IPS DF 6.9 (cell line): ENCODE results near the gene GPR84.

Experiments used
- DNase-seq: peaks from one replicate; pipeline ENCODE4 v3.0.0-alpha.2; 2013; ENCODE audit warnings: low read depth, low spot score
- H3K27ac ChIP-seq: one replicate; pipeline ENCODE4 v1.5.1; 2013; ENCODE audit warnings: low read length, control low read depth
- H3K27me3 ChIP-seq: 2 replicates; pipeline ENCODE4 v1.6.1; 2013; ENCODE audit warnings: mild to moderate bottlenecking, low read length; ENCODE audit not compliant: control insufficient read depth, insufficient read depth
- H3K36me3 ChIP-seq: 2 replicates; pipeline ENCODE4 v1.6.1; 2013; ENCODE audit warnings: low read length; ENCODE audit not compliant: control insufficient read depth, insufficient read depth
- H3K4me1 ChIP-seq: 2 replicates; pipeline ENCODE4 v1.6.1; 2013; ENCODE audit warnings: low read length; ENCODE audit not compliant: control insufficient read depth, insufficient read depth
- H3K4me3 ChIP-seq: 2 replicates; pipeline ENCODE4 v1.5.1; 2013; ENCODE audit warnings: mild to moderate bottlenecking, low read length
- H3K9me3 ChIP-seq: 2 replicates; pipeline ENCODE4 v1.6.1; 2013; ENCODE audit warnings: low read length, inconsistent platforms; ENCODE audit not compliant: control insufficient read depth, insufficient read depth
- WGBS: extraction: QIAGEN DNeasy Blood & Tissue Kit; methylation state at CpG from one replicate; pipeline ENCODE4 v1.1.7; 2013; ENCODE audit warnings: mixed read lengths, missing lambda C conversion rate; ENCODE audit not compliant: insufficient read length, insufficient coverage; 5-methylcytosine and 5-hydroxymethylcytosine counted together

GPR84 gene

GRCh38 chr12:54384591-54385041 is 20.3 kb upstream of the GPR84 start, which contains the start of gene ZNF385A:
Gene ZNF385A (minus strand): TSS chr12:54384733. CDS start chr12:54384514, 219 bp downstream.
- Histone ChIP-seq H3K9me3 (no peaks in the 10 kb centered on the region), H3K27ac (no peak within 1 kb of the TSS), H3K36me3 (no peaks in the 10 kb centered on the region), H3K4me3 (no peak within 1 kb of the TSS), H3K4me1 (peaks cover 21% of the 10 kb centered on the region), H3K27me3 (no peaks in the 10 kb centered on the region)
- WGBS, result no CpG with 5 or more reads among the region's 1 CpG
- DNase-seq, result no peak

- H3K9me3 ChIP-seq, result no peaks in the 10 kb centered on the region
- WGBS, result no CpG with 5 or more reads among the region's 3 CpGs
- H3K4me3 ChIP-seq, result no peak overlapping the region
- no peaks in the 10 kb centered on the region for H3K27me3 ChIP-seq
- no peaks in the 10 kb centered on the region for H3K36me3 ChIP-seq
- no peak overlapping the region for H3K27ac ChIP-seq
- peaks cover 19% of the 10 kb centered on the region for H3K4me1 ChIP-seq
- DNase-seq, result no peak
Measured at GRCh38 chr12:54383041-54383609, 18.8 kb upstream of the GPR84 start.

- Histone ChIP-seq H3K27me3 (no peaks in the 10 kb centered on the region), H3K4me3 (no peak overlapping the region), H3K27ac (no peak overlapping the region), H3K4me1 (peaks cover 9% of the 10 kb centered on the region), H3K9me3 (no peaks in the 10 kb centered on the region), H3K36me3 (no peaks in the 10 kb centered on the region)
- DNase-seq, result no peak
- no CpG with 5 or more reads among the region's 4 CpGs for WGBS
Measured at GRCh38 chr12:54381136-54381535, 16.9 kb upstream of the GPR84 start.

GRCh38 chr12:54379398-54380201 is 15.3 kb upstream of the GPR84 start:
- Histone ChIP-seq H3K36me3 (no peaks in the 10 kb centered on the region), H3K4me1 (no peaks in the 10 kb centered on the region; the same call in 1 of the 2 replicates), H3K9me3 (no peaks in the 10 kb centered on the region), H3K4me3 (peak overlapping the region; percentile 8; the same call in 1 of the 2 replicates), H3K27me3 (no peaks in the 10 kb centered on the region), H3K27ac (no peak overlapping the region)
- WGBS, result no CpG with 5 or more reads among the region's 19 CpGs
- no peak for DNase-seq

- no peaks in the 10 kb centered on the region for H3K36me3 ChIP-seq
- H3K9me3 ChIP-seq, result no peaks in the 10 kb centered on the region
- no peak overlapping the region for H3K27ac ChIP-seq
- WGBS, result no CpG with 5 or more reads among the region's 49 CpGs
- H3K4me1 ChIP-seq, result no peaks in the 10 kb centered on the region; the same call in 1 of the 2 replicates
- no peak for DNase-seq
- H3K27me3 ChIP-seq, result no peaks in the 10 kb centered on the region
- H3K4me3 ChIP-seq, result peak overlapping the region; percentile 36; the same call in 1 of the 2 replicates
Measured at GRCh38 chr12:54378796-54379397, 14.6 kb upstream of the GPR84 start.

GRCh38 chr12:54377797-54378515 is 13.7 kb upstream of the GPR84 start:
- Histone ChIP-seq H3K36me3 (no peaks in the 10 kb centered on the region), H3K4me3 (no peak overlapping the region), H3K27me3 (no peaks in the 10 kb centered on the region), H3K4me1 (no peaks in the 10 kb centered on the region; the same call in 1 of the 2 replicates), H3K27ac (no peak overlapping the region), H3K9me3 (no peaks in the 10 kb centered on the region)
- WGBS, result no CpG with 5 or more reads among the region's 6 CpGs
- no peak for DNase-seq

- no peaks in the 10 kb centered on the region for H3K36me3 ChIP-seq
- no peak overlapping the region for H3K27ac ChIP-seq
- WGBS, result no CpG with 5 or more reads among the region's 2 CpGs
- H3K4me1 ChIP-seq, result no peaks in the 10 kb centered on the region; the same call in 1 of the 2 replicates
- no peak overlapping the region for H3K4me3 ChIP-seq
- no peaks in the 10 kb centered on the region for H3K9me3 ChIP-seq
- no peak for DNase-seq
- no peaks in the 10 kb centered on the region for H3K27me3 ChIP-seq
Measured at GRCh38 chr12:54377007-54377406, 12.7 kb upstream of the GPR84 start.

GRCh38 chr12:54376596-54376995 is 12.3 kb upstream of the GPR84 start:
- Histone ChIP-seq H3K4me3 (no peak overlapping the region), H3K27ac (no peak overlapping the region), H3K9me3 (no peaks in the 10 kb centered on the region), H3K27me3 (no peaks in the 10 kb centered on the region), H3K4me1 (no peaks in the 10 kb centered on the region; the same call in 1 of the 2 replicates), H3K36me3 (0 out of 2 replicates have a peak, but pooled peaks cover 3% of the 10 kb centered on the region)
- no peak for DNase-seq
- no CpG with 5 or more reads among the region's 4 CpGs for WGBS

- no peaks in the 10 kb centered on the region; the same call in 1 of the 2 replicates for H3K4me1 ChIP-seq
- H3K9me3 ChIP-seq, result no peaks in the 10 kb centered on the region
- 100% methylated on average over 1 of the region's 2 CpGs for WGBS
- DNase-seq, result no peak
- no peak overlapping the region for H3K4me3 ChIP-seq
- no peak overlapping the region for H3K27ac ChIP-seq
- H3K36me3 ChIP-seq, result 0 out of 2 replicates have a peak, but pooled peaks cover 4% of the 10 kb centered on the region
- H3K27me3 ChIP-seq, result no peaks in the 10 kb centered on the region
Measured at GRCh38 chr12:54375259-54375579, 10.9 kb upstream of the GPR84 start.
